Measurements from ENCODE around the gene DYNLT2. TPM values are rescaled to one million over a fixed set of nuclear protein-coding genes. Genes with fewer than 3 reads are reported as not detected.

Gene DYNLT2
- total and polyA plus RNA-seq, 2 of the 13 experiments (the other 11 are each of a cell fraction or from before 2014, with no cell fraction given): 2.1 to 4.3 TPM

DNA sequence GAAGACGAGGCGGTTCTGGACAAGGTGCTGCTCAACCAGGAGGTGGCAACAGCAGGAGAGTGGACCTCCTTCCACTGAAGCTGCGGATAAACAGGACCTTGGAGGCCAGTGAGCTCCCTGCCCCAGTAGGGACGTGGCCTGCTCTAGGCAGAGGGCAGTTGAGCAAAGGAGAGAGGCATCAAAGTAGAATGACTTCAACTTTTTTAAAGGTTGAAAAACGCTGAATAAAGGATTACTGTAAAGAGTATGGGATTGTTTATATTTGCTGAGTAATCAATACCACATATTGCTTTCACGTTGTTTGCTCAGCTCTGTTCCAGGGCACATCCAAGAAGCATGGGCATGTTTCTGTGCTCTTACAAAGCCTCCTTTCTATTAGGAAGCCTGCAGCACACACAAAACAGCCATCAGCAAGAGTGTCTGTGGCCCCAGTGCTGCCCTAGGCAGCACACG, 48.1 kb upstream of the DYNLT2 start (continued):
- TF ChIP-seq, protein P1, sequence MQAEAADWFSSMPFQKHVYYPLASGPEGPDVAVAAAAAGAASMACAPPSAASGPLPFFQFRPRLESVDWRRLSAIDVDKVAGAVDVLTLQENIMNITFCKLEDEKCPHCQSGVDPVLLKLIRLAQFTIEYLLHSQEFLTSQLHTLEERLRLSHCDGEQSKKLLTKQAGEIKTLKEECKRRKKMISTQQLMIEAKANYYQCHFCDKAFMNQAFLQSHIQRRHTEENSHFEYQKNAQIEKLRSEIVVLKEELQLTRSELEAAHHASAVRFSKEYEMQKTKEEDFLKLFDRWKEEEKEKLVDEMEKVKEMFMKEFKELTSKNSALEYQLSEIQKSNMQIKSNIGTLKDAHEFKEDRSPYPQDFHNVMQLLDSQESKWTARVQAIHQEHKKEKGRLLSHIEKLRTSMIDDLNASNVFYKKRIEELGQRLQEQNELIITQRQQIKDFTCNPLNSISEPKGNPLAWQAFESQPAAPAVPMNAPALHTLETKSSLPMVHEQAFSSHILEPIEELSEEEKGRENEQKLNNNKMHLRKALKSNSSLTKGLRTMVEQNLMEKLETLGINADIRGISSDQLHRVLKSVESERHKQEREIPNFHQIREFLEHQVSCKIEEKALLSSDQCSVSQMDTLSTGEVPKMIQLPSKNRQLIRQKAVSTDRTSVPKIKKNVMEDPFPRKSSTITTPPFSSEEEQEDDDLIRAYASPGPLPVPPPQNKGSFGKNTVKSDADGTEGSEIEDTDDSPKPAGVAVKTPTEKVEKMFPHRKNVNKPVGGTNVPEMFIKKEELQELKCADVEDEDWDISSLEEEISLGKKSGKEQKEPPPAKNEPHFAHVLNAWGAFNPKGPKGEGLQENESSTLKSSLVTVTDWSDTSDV (CRISPR knock-in tag; IDR thresholded peaks at IDR 0.05): no peak
- TF ChIP-seq SRSF9 (IDR thresholded peaks at IDR 0.05; ENCODE audit: borderline replicate concordance, insufficient read depth, low read depth, low read length, poor library complexity, severe bottlenecking): no peak
- no peak for TF ChIP-seq ZNF446 (CRISPR knock-in tag; IDR thresholded peaks at IDR 0.05)
- TF ChIP-seq, protein P2, sequence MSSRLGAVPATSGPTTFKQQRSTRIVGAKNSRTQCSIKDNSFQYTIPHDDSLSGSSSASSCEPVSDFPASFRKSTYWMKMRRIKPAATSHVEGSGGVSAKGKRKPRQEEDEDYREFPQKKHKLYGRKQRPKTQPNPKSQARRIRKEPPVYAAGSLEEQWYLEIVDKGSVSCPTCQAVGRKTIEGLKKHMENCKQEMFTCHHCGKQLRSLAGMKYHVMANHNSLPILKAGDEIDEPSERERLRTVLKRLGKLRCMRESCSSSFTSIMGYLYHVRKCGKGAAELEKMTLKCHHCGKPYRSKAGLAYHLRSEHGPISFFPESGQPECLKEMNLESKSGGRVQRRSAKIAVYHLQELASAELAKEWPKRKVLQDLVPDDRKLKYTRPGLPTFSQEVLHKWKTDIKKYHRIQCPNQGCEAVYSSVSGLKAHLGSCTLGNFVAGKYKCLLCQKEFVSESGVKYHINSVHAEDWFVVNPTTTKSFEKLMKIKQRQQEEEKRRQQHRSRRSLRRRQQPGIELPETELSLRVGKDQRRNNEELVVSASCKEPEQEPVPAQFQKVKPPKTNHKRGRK (CRISPR knock-in tag; IDR thresholded peaks at IDR 0.05): 0 out of 2 replicates have a peak, but pooled peaks have one; percentile 27
- TF ChIP-seq NAIF1 (CRISPR knock-in tag; IDR thresholded peaks at IDR 0.05; ENCODE audit: borderline replicate concordance): no peak
- TF ChIP-seq, protein P3, sequence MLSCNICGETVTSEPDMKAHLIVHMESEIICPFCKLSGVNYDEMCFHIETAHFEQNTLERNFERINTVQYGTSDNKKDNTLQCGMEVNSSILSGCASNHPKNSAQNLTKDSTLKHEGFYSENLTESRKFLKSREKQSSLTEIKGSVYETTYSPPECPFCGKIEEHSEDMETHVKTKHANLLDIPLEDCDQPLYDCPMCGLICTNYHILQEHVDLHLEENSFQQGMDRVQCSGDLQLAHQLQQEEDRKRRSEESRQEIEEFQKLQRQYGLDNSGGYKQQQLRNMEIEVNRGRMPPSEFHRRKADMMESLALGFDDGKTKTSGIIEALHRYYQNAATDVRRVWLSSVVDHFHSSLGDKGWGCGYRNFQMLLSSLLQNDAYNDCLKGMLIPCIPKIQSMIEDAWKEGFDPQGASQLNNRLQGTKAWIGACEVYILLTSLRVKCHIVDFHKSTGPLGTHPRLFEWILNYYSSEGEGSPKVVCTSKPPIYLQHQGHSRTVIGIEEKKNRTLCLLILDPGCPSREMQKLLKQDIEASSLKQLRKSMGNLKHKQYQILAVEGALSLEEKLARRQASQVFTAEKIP (CRISPR knock-in tag; IDR thresholded peaks at IDR 0.05; ENCODE audit: borderline replicate concordance): no peak
- TF ChIP-seq PRMT3 (CRISPR knock-in tag; IDR thresholded peaks at IDR 0.05; ENCODE audit: borderline replicate concordance, low read depth): no peak
- no peak for TF ChIP-seq RNF2 (conservative IDR thresholded peaks at IDR 0.05; ENCODE audit: low read depth)
- peak; percentile 72 for TF ChIP-seq GFI1 (CRISPR knock-in tag; IDR thresholded peaks at IDR 0.05; ENCODE audit: borderline replicate concordance)
- TF ChIP-seq, protein P4, sequence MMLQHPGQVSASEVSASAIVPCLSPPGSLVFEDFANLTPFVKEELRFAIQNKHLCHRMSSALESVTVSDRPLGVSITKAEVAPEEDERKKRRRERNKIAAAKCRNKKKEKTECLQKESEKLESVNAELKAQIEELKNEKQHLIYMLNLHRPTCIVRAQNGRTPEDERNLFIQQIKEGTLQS (CRISPR knock-in tag; IDR thresholded peaks at IDR 0.05): no peak
- TF ChIP-seq ZNF329 (CRISPR knock-in tag; IDR thresholded peaks at IDR 0.05; ENCODE audit: low read depth): no peak
- no peak for TF ChIP-seq KDM5B (CRISPR knock-in tag; IDR thresholded peaks at IDR 0.05; ENCODE audit: borderline replicate concordance)
- TF ChIP-seq, protein P5, sequence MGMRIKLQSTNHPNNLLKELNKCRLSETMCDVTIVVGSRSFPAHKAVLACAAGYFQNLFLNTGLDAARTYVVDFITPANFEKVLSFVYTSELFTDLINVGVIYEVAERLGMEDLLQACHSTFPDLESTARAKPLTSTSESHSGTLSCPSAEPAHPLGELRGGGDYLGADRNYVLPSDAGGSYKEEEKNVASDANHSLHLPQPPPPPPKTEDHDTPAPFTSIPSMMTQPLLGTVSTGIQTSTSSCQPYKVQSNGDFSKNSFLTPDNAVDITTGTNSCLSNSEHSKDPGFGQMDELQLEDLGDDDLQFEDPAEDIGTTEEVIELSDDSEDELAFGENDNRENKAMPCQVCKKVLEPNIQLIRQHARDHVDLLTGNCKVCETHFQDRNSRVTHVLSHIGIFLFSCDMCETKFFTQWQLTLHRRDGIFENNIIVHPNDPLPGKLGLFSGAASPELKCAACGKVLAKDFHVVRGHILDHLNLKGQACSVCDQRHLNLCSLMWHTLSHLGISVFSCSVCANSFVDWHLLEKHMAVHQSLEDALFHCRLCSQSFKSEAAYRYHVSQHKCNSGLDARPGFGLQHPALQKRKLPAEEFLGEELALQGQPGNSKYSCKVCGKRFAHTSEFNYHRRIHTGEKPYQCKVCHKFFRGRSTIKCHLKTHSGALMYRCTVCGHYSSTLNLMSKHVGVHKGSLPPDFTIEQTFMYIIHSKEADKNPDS (CRISPR knock-in tag; IDR thresholded peaks at IDR 0.05): no peak
- no peak for TF ChIP-seq JUND (CRISPR knock-in tag; IDR thresholded peaks at IDR 0.05)
- TF ChIP-seq HNF1B (CRISPR knock-in tag; IDR thresholded peaks at IDR 0.05): 0 out of 2 replicates have a peak, but pooled peaks have one; percentile 24
- 0 out of 2 replicates have a peak, but pooled peaks have one; percentile 41 for TF ChIP-seq ZNF136 (CRISPR knock-in tag; IDR thresholded peaks at IDR 0.05; ENCODE audit: low read depth)
- no peak for TF ChIP-seq ZBTB1 (CRISPR knock-in tag; IDR thresholded peaks at IDR 0.05; ENCODE audit: borderline replicate concordance)
- TF ChIP-seq SP5 (CRISPR knock-in tag; IDR thresholded peaks at IDR 0.05; ENCODE audit: borderline replicate concordance, low read depth): peak; percentile 60; the same call in 1 of the 2 replicates

All from HepG2 (cell line).